ENCODE measurements around the gene CAPNS2. TPM values are rescaled to one million over a fixed set of nuclear protein-coding genes. Genes with fewer than 3 reads are reported as not detected.

Gene CAPNS2
- total RNA-seq, 4 donors from 2014 or later: 6.9 to 10.6 (median 8.3) TPM

- intact Hi-C loops (cut with DNase I): no loop called here
- TF ChIP-seq POLR2A (IDR thresholded peaks at IDR 0.05) (no peak), CTCF (IDR thresholded peaks at IDR 0.05) (no peak)
- Histone ChIP-seq H3K4me1 (peaks cover 10 to 27% of the 10 kb centered on the region in 2 donors), H3K27ac (no peak overlapping the region), H3K9me3 (no peaks in the 10 kb centered on the region), H3K36me3 (peaks cover 0 to 9% of the 10 kb centered on the region in 2 donors), H3K4me3 (replicated peaks in 1 of 3) (no peak overlapping the region), H3K27me3 (no peaks in the 10 kb centered on the region)
- 86 to 97% methylated on average over 1 of the region's 1 CpG for WGBS, 2 donors
- no peak for DNase-seq
These were observed 36.1 kb upstream of the CAPNS2 start for GRCh38 chr16:55530316-55530856.

GRCh38 chr16:55532227-55532626, 34.3 kb upstream of the CAPNS2 start:
- 86 to 94% methylated on average over 1 of the region's 1 CpG for WGBS, 2 donors
- no peak for TF ChIP-seq CTCF (IDR thresholded peaks at IDR 0.05)
- no peak for TF ChIP-seq POLR2A (IDR thresholded peaks at IDR 0.05)
- Histone ChIP-seq H3K4me3 (replicated peaks in 1 of 3) (no peak overlapping the region), H3K27ac (no peak overlapping the region), H3K36me3 (peaks cover 0 to 9% of the 10 kb centered on the region in 2 donors), H3K4me1 (peaks cover 24 to 26% of the 10 kb centered on the region in 2 donors), H3K27me3 (no peaks in the 10 kb centered on the region), H3K9me3 (no peaks in the 10 kb centered on the region)
- intact Hi-C loops (cut with DNase I): no loop called here
- no peak for DNase-seq

GRCh38 chr16:55534756-55535155, 31.7 kb upstream of the CAPNS2 start:
- TF ChIP-seq POLR2A (IDR thresholded peaks at IDR 0.05) (no peak), CTCF (IDR thresholded peaks at IDR 0.05) (no peak)
- no peak for DNase-seq
- intact Hi-C loops (cut with DNase I): no loop called here
- no peaks in the 10 kb centered on the region for H3K36me3 ChIP-seq
- H3K4me3 ChIP-seq (replicated peaks in 1 of 3): no peak overlapping the region
- 31 to 39% methylated on average over 2 of the region's 2 CpGs for WGBS, 2 donors
- H3K27me3 ChIP-seq: no peaks in the 10 kb centered on the region
- no peaks in the 10 kb centered on the region for H3K9me3 ChIP-seq
- peaks cover 24 to 26% of the 10 kb centered on the region in 2 donors for H3K4me1 ChIP-seq
- peak overlapping the region; percentile 50 to 77 (median 60) for H3K27ac ChIP-seq

- H3K9me3 ChIP-seq: no peaks in the 10 kb centered on the region
- no peak overlapping the region for H3K4me3 ChIP-seq (replicated peaks in 1 of 3)
- DNase-seq: no peak
- peak overlapping the region in 1 of 3 donors; percentile 10 for H3K27ac ChIP-seq
- intact Hi-C loops (cut with DNase I): no loop called here
- no peak for TF ChIP-seq CTCF (IDR thresholded peaks at IDR 0.05)
- no peak for TF ChIP-seq POLR2A (IDR thresholded peaks at IDR 0.05)
- H3K4me1 ChIP-seq: peaks cover 13 to 24% of the 10 kb centered on the region in 2 donors
- no peaks in the 10 kb centered on the region for H3K27me3 ChIP-seq
- no peaks in the 10 kb centered on the region for H3K36me3 ChIP-seq
- WGBS, 2 donors: 65 to 71% methylated on average over 5 of the region's 5 CpGs
These were observed 27.4 kb upstream of the CAPNS2 start for GRCh38 chr16:55539049-55539448.

- peaks cover 10 to 19% of the 10 kb centered on the region in 2 donors for H3K4me1 ChIP-seq
- H3K4me3 ChIP-seq (replicated peaks in 1 of 3): no peak overlapping the region
- no peaks in the 10 kb centered on the region for H3K9me3 ChIP-seq
- TF ChIP-seq POLR2A (IDR thresholded peaks at IDR 0.05): no peak
- TF ChIP-seq CTCF (IDR thresholded peaks at IDR 0.05): no peak
- intact Hi-C loops (cut with DNase I): no loop called here
- no peak for DNase-seq
- no peak overlapping the region for H3K27ac ChIP-seq
- no peaks in the 10 kb centered on the region for H3K36me3 ChIP-seq
- H3K27me3 ChIP-seq: no peaks in the 10 kb centered on the region
- WGBS, 2 donors: 77 to 79% methylated on average over 1 of the region's 1 CpG
These were observed 27.0 kb upstream of the CAPNS2 start for GRCh38 chr16:55539488-55539887.

All from thyroid gland (tissue), 4 donors.